GM19351 (cell line): ENCODE data around the gene TRA2B.
A peak's percentile ranks its signal among the peaks of the same experiment; 100 is the strongest.

Experiments used
- ATAC-seq: cut with Tn5 transposase; IDR thresholded peaks from one replicate; pipeline ENCODE4 v1.9.1; 2021; ENCODE audit warnings: mild to moderate bottlenecking, moderate library complexity; ENCODE audit not compliant: unreplicated experiment

TRA2B gene

DNA sequence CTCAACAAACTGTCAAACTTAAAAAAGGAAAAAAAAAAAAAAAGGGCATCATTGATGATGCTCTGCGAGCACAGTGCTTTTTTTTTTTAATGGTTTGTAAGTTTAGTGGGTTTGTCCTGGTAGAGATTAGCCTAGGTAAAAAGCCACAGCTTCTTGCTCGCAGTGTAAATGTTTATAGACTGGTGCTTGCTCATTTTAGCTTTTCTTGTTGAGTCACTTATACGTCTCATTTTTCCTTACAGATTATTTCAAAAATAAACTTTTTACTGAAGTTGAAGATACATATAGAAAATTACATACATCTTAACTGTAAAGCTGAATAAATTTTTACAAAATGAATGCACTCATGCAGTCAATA is 16.5 kb upstream of the TRA2B start:
- ATAC-seq: no peak

DNA sequence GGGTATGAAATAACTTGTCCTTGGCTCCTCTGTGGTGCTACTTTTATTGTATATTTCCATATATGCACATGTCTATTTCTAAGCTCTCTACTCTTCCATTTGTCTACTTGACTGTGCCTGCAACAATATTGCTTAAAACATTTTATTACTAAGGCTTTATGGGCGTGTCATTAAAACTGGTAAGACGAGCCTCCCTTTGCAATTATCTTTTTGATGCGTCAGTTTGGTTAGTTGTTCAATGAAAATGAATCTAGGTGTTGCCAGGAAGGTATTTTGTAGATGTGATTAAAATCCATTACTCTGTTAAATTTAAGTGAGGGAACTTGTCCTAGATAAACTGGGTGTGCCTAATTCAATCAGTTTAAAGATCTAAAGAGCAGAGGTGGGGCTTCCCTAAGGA is 12.9 kb upstream of the TRA2B start:
- no peak for ATAC-seq

DNA sequence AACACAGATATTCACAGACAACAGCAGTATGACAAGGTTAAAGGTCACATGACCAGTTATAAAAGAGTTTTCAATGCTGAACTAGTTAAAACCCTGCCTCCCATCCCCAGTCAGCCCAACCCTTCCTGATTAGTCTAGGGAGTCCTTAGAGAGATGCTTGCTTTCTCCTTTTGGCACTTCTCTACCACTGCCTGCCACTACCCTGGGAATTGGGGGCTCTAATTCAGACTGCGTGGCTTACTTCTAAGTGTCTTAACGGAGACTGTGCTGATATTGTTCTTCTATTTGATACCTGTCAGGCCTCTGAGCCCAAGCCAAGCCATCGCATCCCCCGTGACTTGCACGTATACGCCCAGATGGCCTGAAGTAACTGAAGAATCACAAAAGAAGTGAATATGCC is 11.7 kb upstream of the TRA2B start:
- no peak for ATAC-seq

- no peak for ATAC-seq
These were observed 10.5 kb upstream of the TRA2B start for GRCh38 chr3:185948292-185948691.

DNA sequence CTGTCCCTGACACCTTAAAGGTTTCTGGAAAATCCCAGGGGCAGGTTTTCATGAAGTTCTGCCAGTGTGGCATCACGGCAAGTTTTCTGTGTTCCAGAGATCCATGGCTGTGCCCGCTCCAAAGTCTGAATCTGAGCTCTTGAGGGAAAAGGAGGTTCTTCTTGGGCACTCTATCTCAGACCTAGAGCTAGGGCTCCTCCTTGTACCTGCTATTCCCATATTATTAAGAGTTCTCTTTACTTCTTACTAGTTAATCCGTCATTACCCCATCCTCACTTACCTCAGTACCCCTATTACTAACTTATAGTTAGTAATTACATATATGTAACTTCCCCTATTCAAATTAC is 5.9 kb upstream of the TRA2B start:
- peak; percentile 14 for ATAC-seq

DNA sequence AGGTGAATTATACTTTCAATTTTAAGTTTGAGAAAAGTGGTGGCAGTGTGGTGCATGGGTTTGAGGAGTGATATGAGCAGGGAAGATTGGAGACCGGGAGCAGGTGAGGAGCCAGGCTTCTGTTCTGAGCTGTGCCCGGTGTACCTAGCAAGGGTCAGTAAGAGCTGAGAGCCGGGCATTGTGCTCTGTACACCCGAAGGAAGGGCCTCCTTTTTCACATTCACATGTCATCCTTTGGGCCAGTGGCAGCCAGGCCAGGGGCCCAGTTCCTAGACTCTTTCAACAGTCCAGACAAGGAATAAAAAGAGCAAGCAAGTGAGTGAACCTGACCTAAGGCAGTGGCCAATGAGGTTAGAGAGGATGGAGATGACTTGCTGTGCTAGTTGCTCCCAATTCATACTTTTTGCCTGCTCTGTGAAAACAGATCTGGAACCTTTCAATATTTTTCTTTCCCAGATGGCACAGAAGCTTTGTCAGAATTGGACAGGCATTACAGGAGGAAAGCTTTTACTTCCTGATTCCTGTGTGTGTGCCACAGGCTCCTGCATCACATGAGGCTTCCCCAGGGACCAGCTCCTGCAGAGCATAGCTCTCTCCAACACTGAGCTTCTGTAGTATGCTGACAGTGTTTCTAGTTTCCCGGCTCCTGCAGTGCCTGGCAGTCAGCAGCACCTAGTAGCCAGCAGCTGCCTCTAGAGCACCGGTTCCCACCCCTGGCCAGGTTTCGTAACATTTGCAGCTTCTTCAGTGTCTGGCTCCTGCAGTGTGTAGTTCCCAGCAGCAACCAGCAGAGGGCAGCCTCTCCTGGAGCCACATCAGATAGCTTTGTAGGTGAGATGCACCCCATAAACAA is 5.3 kb upstream of the TRA2B start:
- peak; percentile 95 for ATAC-seq

GRCh38 chr3:185942396-185942795 is 4.6 kb upstream of the TRA2B start:
- no peak for ATAC-seq

GRCh38 chr3:185940951-185941350 is 3.1 kb upstream of the TRA2B start:
- no peak for ATAC-seq

GRCh38 chr3:185939721-185940120 is 1.9 kb upstream of the TRA2B start:
- ATAC-seq: no peak

DNA sequence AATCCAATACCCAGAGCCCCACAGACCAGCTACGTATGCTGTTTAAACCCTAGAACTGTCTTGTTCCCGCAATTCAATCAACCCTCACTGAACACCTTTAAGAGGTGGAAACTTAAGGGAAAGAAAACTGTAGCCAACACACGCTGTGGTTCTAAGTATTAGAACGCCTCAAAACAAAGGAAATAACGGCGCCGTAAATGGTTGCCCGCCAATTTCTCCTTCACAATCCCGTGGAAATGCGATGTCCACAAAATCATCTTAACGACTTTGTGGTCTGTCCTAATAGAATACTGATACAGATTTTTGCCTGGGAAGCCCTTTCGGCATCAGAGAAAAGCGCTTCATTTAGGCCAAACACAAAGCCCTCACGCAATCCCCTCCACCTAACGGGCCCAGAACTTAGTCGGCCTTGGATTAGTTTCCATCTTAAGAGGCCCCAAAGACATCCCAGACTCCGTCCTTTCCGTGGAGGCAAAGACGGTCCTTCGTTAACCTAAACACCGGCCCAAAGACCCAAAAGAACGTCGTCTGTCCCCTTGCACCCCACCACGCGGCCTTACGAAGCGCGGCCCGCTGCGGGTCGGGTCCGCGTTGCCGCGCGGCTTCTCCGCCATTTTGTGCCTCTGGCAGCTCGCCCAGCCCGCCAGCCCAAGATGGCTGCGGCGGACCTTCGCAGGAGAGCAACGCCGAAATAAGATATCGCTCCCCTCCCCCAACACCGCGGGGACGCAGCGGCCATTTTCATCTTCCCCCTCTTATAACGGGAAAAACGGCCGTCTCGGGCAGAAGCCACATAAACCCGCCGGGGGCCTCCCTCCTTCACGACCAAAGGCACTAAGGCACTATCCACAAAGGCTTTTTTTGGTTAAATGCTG is 763 bp downstream of the TRA2B start:
- ATAC-seq: peak; percentile 42

- ATAC-seq: no peak
These were observed 1.6 kb downstream of the TRA2B start for GRCh38 chr3:185936273-185936629.

GRCh38 chr3:185935465-185936272 is 2.1 kb downstream of the TRA2B start:
- ATAC-seq: no peak

GRCh38 chr3:185934767-185935464 is 2.9 kb downstream of the TRA2B start:
- ATAC-seq: no peak

- no peak for ATAC-seq
These were observed 3.6 kb downstream of the TRA2B start for GRCh38 chr3:185934174-185934557.

- no peak for ATAC-seq
These were observed 4.2 kb downstream of the TRA2B start for GRCh38 chr3:185933374-185934173.

GRCh38 chr3:185931777-185932612 is 5.8 kb downstream of the TRA2B start:
- no peak for ATAC-seq

DNA sequence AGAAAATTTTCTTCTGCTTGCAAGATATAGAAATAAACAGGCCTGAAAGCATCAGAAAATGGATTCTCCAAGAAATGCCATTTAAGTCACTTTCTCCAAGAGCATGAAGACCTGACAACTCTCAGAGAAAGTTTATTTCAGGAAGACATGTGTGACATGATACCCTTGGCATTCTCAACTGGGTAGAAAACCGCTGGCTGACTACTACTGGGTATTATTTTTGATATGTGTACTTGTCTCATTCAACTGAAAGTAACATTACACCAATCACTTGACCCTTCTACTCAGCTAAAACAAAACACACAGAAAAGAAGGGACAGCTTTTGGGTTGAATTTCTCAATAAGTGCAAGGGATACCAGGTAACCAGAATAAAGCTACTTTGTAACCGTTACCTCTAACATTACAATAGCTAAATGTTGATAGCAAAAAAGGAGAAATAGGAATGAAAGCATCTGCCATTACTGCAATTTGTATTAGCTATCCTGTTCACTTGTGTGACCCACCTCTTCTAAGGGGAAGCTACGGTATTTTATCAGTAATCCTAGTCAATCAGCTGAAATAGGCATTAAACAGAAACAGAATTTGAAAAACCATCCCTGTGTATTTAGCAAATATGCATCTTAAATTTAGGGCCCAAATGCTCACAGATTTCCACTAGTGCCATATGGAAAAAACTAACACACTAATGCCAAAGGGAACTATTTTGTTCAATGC is 7.3 kb downstream of the TRA2B start:
- no peak for ATAC-seq
